Chondrocyte (in vitro differentiated cells): Measurements from ENCODE around the gene PRUNE1. TPM values are rescaled to one million over a fixed set of nuclear protein-coding genes. Genes with fewer than 3 reads are reported as not detected.

Experiments
- DNase-seq: peaks from one replicate; pipeline ENCODE4 v3.0.0; 2021; ENCODE audit warnings: mixed read lengths, low spot score
- H3K27ac Mint-ChIP-seq: one replicate; pipeline ENCODE4 v1.8.0; 2021; ENCODE audit warnings: mild to moderate bottlenecking, moderate library complexity, mixed read lengths; ENCODE audit not compliant: unreplicated experiment
- H3K27me3 Mint-ChIP-seq: 2 replicates; pipeline ENCODE4 v1.8.0; 2021; ENCODE audit warnings: low read depth, mixed read lengths
- H3K36me3 Mint-ChIP-seq: 2 replicates; pipeline ENCODE4 v1.8.0; 2021; ENCODE audit warnings: low read depth, mixed read lengths
- H3K4me1 Mint-ChIP-seq: 2 replicates; pipeline ENCODE4 v1.8.0; 2021; ENCODE audit warnings: low read depth, mild to moderate bottlenecking, mixed read lengths
- H3K4me3 Mint-ChIP-seq: one replicate; pipeline ENCODE4 v1.8.0; 2021; ENCODE audit warnings: mild to moderate bottlenecking, moderate library complexity, mixed read lengths; ENCODE audit not compliant: unreplicated experiment
- H3K9me3 Mint-ChIP-seq: 2 replicates; pipeline ENCODE4 v1.8.0; 2021; ENCODE audit warnings: low read depth, mixed read lengths
- CTCF ChIP-seq: fragments of 200-600 bp; sonication (generic); IDR thresholded peaks from 2 replicates; pipeline ENCODE4 v1.5.0; 2021; ENCODE audit warnings: antibody characterized with exemption, mild to moderate bottlenecking, moderate library complexity
- total RNA-seq: library from RNA; stranded (reverse); gene quantifications from 3 replicates; pipeline ENCODE4 v1.2.1, GENCODE V29; 2021

PRUNE1 gene
- total RNA-seq, 1 donor from 2014 or later = 14.1 TPM

GRCh38 chr1:150965605-150966004, 42.6 kb upstream of the PRUNE1 start:
- TF ChIP-seq CTCF = no peak
- H3K27ac Mint-ChIP-seq = no peak overlapping the region
- peaks cover 51% of the 10 kb centered on the region for H3K36me3 Mint-ChIP-seq
- DNase-seq = no peak
- peaks cover 10% of the 10 kb centered on the region for H3K4me1 Mint-ChIP-seq
- H3K9me3 Mint-ChIP-seq = no peaks in the 10 kb centered on the region
- no peaks in the 10 kb centered on the region for H3K27me3 Mint-ChIP-seq
- H3K4me3 Mint-ChIP-seq = no peak overlapping the region

GRCh38 chr1:150966011-150966410, 42.2 kb upstream of the PRUNE1 start:
- Mint-ChIP-seq H3K4me1 (peaks cover 14% of the 10 kb centered on the region), H3K27ac (no peak overlapping the region), H3K36me3 (peaks cover 50% of the 10 kb centered on the region), H3K9me3 (no peaks in the 10 kb centered on the region), H3K4me3 (no peak overlapping the region), H3K27me3 (no peaks in the 10 kb centered on the region)
- no peak for DNase-seq
- no peak for TF ChIP-seq CTCF

GRCh38 chr1:150967936-150968335, 40.3 kb upstream of the PRUNE1 start:
- Mint-ChIP-seq H3K36me3 (peaks cover 39% of the 10 kb centered on the region), H3K27me3 (no peaks in the 10 kb centered on the region), H3K4me1 (peaks cover 33% of the 10 kb centered on the region), H3K4me3 (no peak overlapping the region), H3K9me3 (no peaks in the 10 kb centered on the region), H3K27ac (no peak overlapping the region)
- DNase-seq = peak; percentile 59
- no peak for TF ChIP-seq CTCF

- peak; percentile 50 for DNase-seq
- peak overlapping the region; percentile 4 for H3K27ac Mint-ChIP-seq
- H3K36me3 Mint-ChIP-seq = peaks cover 34% of the 10 kb centered on the region
- H3K4me1 Mint-ChIP-seq = peaks cover 38% of the 10 kb centered on the region
- no peak for TF ChIP-seq CTCF
- H3K27me3 Mint-ChIP-seq = no peaks in the 10 kb centered on the region
- no peaks in the 10 kb centered on the region for H3K9me3 Mint-ChIP-seq
- H3K4me3 Mint-ChIP-seq = no peak overlapping the region
Observed at GRCh38 chr1:150968491-150968890, 39.8 kb upstream of the PRUNE1 start.

GRCh38 chr1:150969626-150970025, 38.6 kb upstream of the PRUNE1 start:
- TF ChIP-seq CTCF = no peak
- Mint-ChIP-seq H3K4me3 (no peak overlapping the region), H3K27me3 (no peaks in the 10 kb centered on the region), H3K9me3 (no peaks in the 10 kb centered on the region), H3K36me3 (peaks cover 25% of the 10 kb centered on the region), H3K4me1 (peaks cover 38% of the 10 kb centered on the region), H3K27ac (no peak overlapping the region)
- peak; percentile 18 for DNase-seq
